Natural killer cell (primary cell): ENCODE results near the gene HS3ST3A1. TPM values are rescaled to one million over a fixed set of nuclear protein-coding genes. Genes with fewer than 3 reads are reported as not detected.

Experiments
- ATAC-seq, 3 donors: fragments of 150-1000 bp in 2 of 3; fragments of 200-7000 bp in 1 of 3; cut with Tn5 transposase; 1 replicate in 1 of 3; 2 replicates in 2 of 3; pipeline ENCODE4 v1.10.0; 2021; ENCODE audit warnings: mild to moderate bottlenecking in 2 of 3, moderate library complexity in 2 of 3
- DNase-seq, 2 donors: peaks; one replicate each; pipeline versions ENCODE4 v3.0.0 to v3.0.0-alpha.2; 2013 to 2021; ENCODE audit warnings: mixed read lengths in 1 of 2
- H3K27ac ChIP-seq: one replicate; pipeline ENCODE4 v1.5.1; 2013; ENCODE audit warnings: mild to moderate bottlenecking, low read length
- H3K27me3 ChIP-seq: one replicate; pipeline ENCODE4 v1.6.1; 2013; ENCODE audit warnings: low read length; ENCODE audit not compliant: control insufficient read depth, insufficient read depth
- H3K36me3 ChIP-seq: one replicate; pipeline ENCODE4 v1.6.1; 2013; ENCODE audit warnings: low read length; ENCODE audit not compliant: control insufficient read depth, insufficient read depth
- H3K4me1 ChIP-seq: one replicate; pipeline ENCODE4 v1.6.1; 2013; ENCODE audit warnings: low read length; ENCODE audit not compliant: control insufficient read depth, insufficient read depth
- H3K4me3 ChIP-seq: one replicate; pipeline ENCODE4 v1.5.1; 2013; ENCODE audit warnings: low read length
- H3K9me3 ChIP-seq: one replicate; pipeline ENCODE4 v1.6.1; 2013; ENCODE audit warnings: low read length; ENCODE audit not compliant: control insufficient read depth, insufficient read depth
- H3K27ac Mint-ChIP-seq, 2 donors: one replicate each; pipeline ENCODE4 v1.8.0; 2022; ENCODE audit warnings: mild to moderate bottlenecking in 2 of 2, mixed read lengths in 2 of 2, moderate library complexity in 1 of 2
- H3K27me3 Mint-ChIP-seq, 2 donors: one replicate each; pipeline ENCODE4 v1.8.0; 2022; ENCODE audit warnings: low read depth in 2 of 2, mixed read lengths in 2 of 2
- H3K36me3 Mint-ChIP-seq: one replicate; pipeline ENCODE4 v1.8.0; 2022; ENCODE audit warnings: mixed read lengths
- H3K4me1 Mint-ChIP-seq, 2 donors: one replicate each; pipeline ENCODE4 v1.8.0; 2022; ENCODE audit warnings: mixed read lengths in 2 of 2
- H3K4me3 Mint-ChIP-seq: one replicate; pipeline ENCODE4 v1.8.0; 2022; ENCODE audit warnings: mild to moderate bottlenecking, moderate library complexity, mixed read lengths
- H3K9me3 Mint-ChIP-seq, 2 donors: one replicate each; pipeline ENCODE4 v1.8.0; 2022; ENCODE audit warnings: mixed read lengths in 2 of 2
- CTCF ChIP-seq: fragments of 200-600 bp; IDR thresholded peaks from one replicate; pipeline ENCODE4 v1.8.0; 2022; ENCODE audit warnings: antibody characterized with exemption
- WGBS: methylation state at CpG from one replicate; pipeline ENCODE4 v1.1.7; 2013; ENCODE audit warnings: missing lambda C conversion rate; ENCODE audit not compliant: insufficient coverage; 5-methylcytosine and 5-hydroxymethylcytosine counted together
- intact Hi-C: fragments of 100-400 bp; cut with micrococcal nuclease; formaldehyde crosslinking; loops from one replicate; pipeline ENCODE4 v1.14.2; 2022
- total RNA-seq, 4 donors: library from RNA; stranded (reverse); fragments of 120-200 nt in 1 of 4; gene quantifications; one replicate each; pipeline versions ENCODE4 v1.2.3 to v1.2.4, GENCODE V29; 2013 to 2022

HS3ST3A1 gene
- total RNA-seq, 3 donors from 2014 or later (not counting 1 experiment from before 2014, with no cell fraction given), result 1.6 to 2.5 TPM; not detected in 1

DNA sequence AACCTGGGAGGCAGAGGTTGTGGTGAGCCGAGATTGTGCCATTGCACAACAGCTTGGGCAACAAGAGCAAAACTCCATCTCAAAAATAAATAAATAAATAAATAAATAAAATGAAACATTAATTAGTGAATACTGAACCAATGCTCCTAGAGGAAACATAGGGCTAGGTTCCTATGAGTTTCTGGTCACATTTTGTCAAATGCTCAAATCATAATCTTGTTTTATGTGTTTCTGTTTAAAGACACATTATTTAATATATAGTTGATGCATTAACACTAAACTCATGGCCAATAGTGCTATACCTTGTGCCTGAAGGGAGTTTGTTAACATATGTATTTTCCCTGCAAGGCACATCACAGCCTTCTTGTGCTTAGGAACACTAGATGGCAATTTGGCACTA is 66.8 kb downstream of the HS3ST3A1 start:
- Histone ChIP-seq H3K27me3 (no peaks in the 10 kb centered on the region), H3K4me3 (no peak overlapping the region), H3K9me3 (no peaks in the 10 kb centered on the region), H3K27ac (no peak overlapping the region), H3K36me3 (no peaks in the 10 kb centered on the region), H3K4me1 (no peaks in the 10 kb centered on the region)
- no peak overlapping the region for H3K4me3 Mint-ChIP-seq
- TF ChIP-seq CTCF, result no peak
- H3K27ac Mint-ChIP-seq, result no peak overlapping the region
- peaks cover 0 to 2% of the 10 kb centered on the region in 2 donors for H3K9me3 Mint-ChIP-seq
- intact Hi-C loops, result no loop called here
- peaks cover 6 to 13% of the 10 kb centered on the region in 2 donors for H3K27me3 Mint-ChIP-seq
- no peak for DNase-seq
- no peaks in the 10 kb centered on the region for H3K36me3 Mint-ChIP-seq
- WGBS, result no CpG with 5 or more reads among the region's 1 CpG
- H3K4me1 Mint-ChIP-seq, result peaks cover 0 to 4% of the 10 kb centered on the region in 2 donors
- ATAC-seq, result no peak

DNA sequence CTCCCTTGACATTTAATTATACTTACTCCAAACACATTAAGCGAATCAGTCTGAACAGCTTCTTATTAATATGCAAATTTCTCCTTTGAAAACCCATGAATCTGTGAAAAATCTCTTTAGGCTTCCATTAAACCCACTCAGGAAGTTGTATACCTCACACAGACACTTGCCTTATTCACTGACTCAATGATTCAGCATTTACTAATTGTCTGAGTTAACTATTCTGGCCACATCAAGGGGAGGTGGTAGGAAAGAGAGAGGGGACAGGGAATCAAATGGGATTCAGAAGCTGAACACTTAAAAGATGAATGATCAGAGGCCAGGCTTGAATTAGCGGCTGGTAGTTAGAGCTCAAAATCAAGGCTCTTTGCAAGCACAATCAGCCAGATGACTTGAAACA is 70.0 kb downstream of the HS3ST3A1 start:
- TF ChIP-seq CTCF, result no peak
- H3K27me3 Mint-ChIP-seq, result peaks cover 6 to 13% of the 10 kb centered on the region in 2 donors
- no peaks in the 10 kb centered on the region for H3K4me1 ChIP-seq
- ATAC-seq (no peak), DNase-seq (no peak)
- peaks cover 3% of the 10 kb centered on the region for H3K27me3 ChIP-seq
- H3K4me3 ChIP-seq, result no peak overlapping the region
- H3K4me1 Mint-ChIP-seq, result no peaks in the 10 kb centered on the region
- H3K4me3 Mint-ChIP-seq, result no peak overlapping the region
- H3K36me3 Mint-ChIP-seq, result no peaks in the 10 kb centered on the region
- peaks cover 0 to 2% of the 10 kb centered on the region in 2 donors for H3K9me3 Mint-ChIP-seq
- H3K27ac ChIP-seq, result no peak overlapping the region
- no peaks in the 10 kb centered on the region for H3K36me3 ChIP-seq
- 88% methylated on average over 2 of the region's 2 CpGs for WGBS
- H3K27ac Mint-ChIP-seq, result no peak overlapping the region
- intact Hi-C loops, result no loop called here
- no peaks in the 10 kb centered on the region for H3K9me3 ChIP-seq

DNA sequence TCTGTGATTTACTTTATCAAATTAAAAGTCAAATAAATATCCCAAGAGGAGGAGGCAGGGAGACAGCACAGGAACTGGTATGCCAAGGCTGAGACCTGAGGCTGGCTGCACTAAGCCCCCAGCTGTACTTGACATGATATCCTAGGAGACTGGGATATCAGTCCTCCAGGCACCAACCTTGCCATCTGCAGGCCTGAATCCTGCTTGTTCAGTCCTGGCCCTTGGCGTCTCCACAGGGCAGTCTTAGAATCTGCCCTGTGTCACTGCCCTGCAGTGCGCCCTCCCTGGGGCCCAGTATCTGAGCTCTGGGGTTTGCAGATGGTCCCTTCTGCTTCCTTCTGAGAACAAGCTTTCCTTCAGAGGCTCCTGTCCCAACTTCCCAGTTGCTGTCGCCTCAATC is 75.9 kb downstream of the HS3ST3A1 start:
- H3K27me3 Mint-ChIP-seq, result peaks cover 4 to 19% of the 10 kb centered on the region in 2 donors
- H3K27me3 ChIP-seq, result peaks cover 3% of the 10 kb centered on the region
- ATAC-seq (no peak), DNase-seq (no peak)
- H3K4me3 ChIP-seq, result no peak overlapping the region
- H3K4me1 ChIP-seq, result no peaks in the 10 kb centered on the region
- H3K27ac ChIP-seq, result no peak overlapping the region
- no peaks in the 10 kb centered on the region for H3K4me1 Mint-ChIP-seq
- intact Hi-C loops, result no loop called here
- no peaks in the 10 kb centered on the region for H3K36me3 ChIP-seq
- whole genome bisulfite sequencing, result 57% methylated on average over 3 of the region's 3 CpGs
- H3K9me3 ChIP-seq, result no peaks in the 10 kb centered on the region
- no peak overlapping the region for H3K27ac Mint-ChIP-seq
- no peaks in the 10 kb centered on the region for H3K9me3 Mint-ChIP-seq
- H3K36me3 Mint-ChIP-seq, result no peaks in the 10 kb centered on the region
- no peak for TF ChIP-seq CTCF
- no peak overlapping the region for H3K4me3 Mint-ChIP-seq

GRCh38 chr17:13523164-13523563 is 78.6 kb downstream of the HS3ST3A1 start:
- no peaks in the 10 kb centered on the region for H3K27me3 ChIP-seq
- TF ChIP-seq CTCF, result no peak
- intact Hi-C loops, result no loop called here
- H3K27me3 Mint-ChIP-seq, result peaks cover 0 to 15% of the 10 kb centered on the region in 2 donors
- no peak overlapping the region for H3K4me3 Mint-ChIP-seq
- H3K27ac Mint-ChIP-seq, result no peak overlapping the region
- no peaks in the 10 kb centered on the region for H3K9me3 ChIP-seq
- 84% methylated on average over 5 of the region's 5 CpGs for WGBS
- H3K4me3 ChIP-seq, result no peak overlapping the region
- no peak for ATAC-seq
- H3K9me3 Mint-ChIP-seq, result no peaks in the 10 kb centered on the region
- no peaks in the 10 kb centered on the region for H3K36me3 Mint-ChIP-seq
- DNase-seq, result no peak
- H3K4me1 ChIP-seq, result no peaks in the 10 kb centered on the region
- no peaks in the 10 kb centered on the region for H3K4me1 Mint-ChIP-seq
- no peak overlapping the region for H3K27ac ChIP-seq
- H3K36me3 ChIP-seq, result no peaks in the 10 kb centered on the region
